SH-SY5Y (cell line): Measurements from ENCODE around the gene TSFM.
A peak's percentile ranks its signal among the peaks of the same experiment; 100 is the strongest.

Experiments
- GATA2 ChIP-seq: IDR thresholded peaks from 2 replicates; pipeline ENCODE4 v1.6.1; 2011; ENCODE audit warnings: mild to moderate bottlenecking, low read depth, low read length
- GATA3 ChIP-seq: IDR thresholded peaks from 2 replicates; pipeline ENCODE4 v1.6.1; 2011; ENCODE audit warnings: low read depth, mild to moderate bottlenecking, low read length, moderate library complexity

TSFM gene

GRCh38 chr12:57834086-57834876 lies 51.7 kb downstream of the TSFM start:
- no peak for TF ChIP-seq GATA3
- TF ChIP-seq GATA2, result no peak

- TF ChIP-seq GATA3, result no peak
- TF ChIP-seq GATA2, result no peak
These were observed 53.0 kb downstream of the TSFM start for GRCh38 chr12:57835366-57836288.

GRCh38 chr12:57836442-57837375 lies 54.1 kb downstream of the TSFM start:
- TF ChIP-seq GATA2, result no peak
- TF ChIP-seq GATA3, result no peak

- TF ChIP-seq GATA3, result no peak
- TF ChIP-seq GATA2, result no peak
These were observed 55.4 kb downstream of the TSFM start for GRCh38 chr12:57837864-57838562.

- TF ChIP-seq GATA3 (no peak), GATA2 (no peak)
These were observed 56.2 kb downstream of the TSFM start for GRCh38 chr12:57838594-57839302.

GRCh38 chr12:57839996-57840395 lies 57.4 kb downstream of the TSFM start:
- TF ChIP-seq GATA3, result no peak
- TF ChIP-seq GATA2, result no peak

GRCh38 chr12:57840726-57841125 lies 58.1 kb downstream of the TSFM start:
- peak; percentile 65 for TF ChIP-seq GATA2
- TF ChIP-seq GATA3, result no peak

GRCh38 chr12:57841445-57841844 lies 58.9 kb downstream of the TSFM start:
- TF ChIP-seq GATA3 (no peak), GATA2 (peak; percentile 47; the same call in 1 of the 2 replicates)

GRCh38 chr12:57842342-57843294 lies 60.0 kb downstream of the TSFM start:
- TF ChIP-seq GATA2 (no peak), GATA3 (no peak)

GRCh38 chr12:57844709-57845477 lies 62.3 kb downstream of the TSFM start:
- no peak for TF ChIP-seq GATA2
- TF ChIP-seq GATA3, result no peak

GRCh38 chr12:57845478-57846284 lies 63.1 kb downstream of the TSFM start:
- TF ChIP-seq GATA3, result no peak
- TF ChIP-seq GATA2, result no peak
